ENCODE data around the gene KCNIP1. TPM values are rescaled to one million over a fixed set of nuclear protein-coding genes. Genes with fewer than 3 reads are reported as not detected.

KCNIP1 gene
- total and polyA plus RNA-seq, 10 of the 15 experiments (the other 5 are each of a cell fraction or from before 2014, with no cell fraction given), result not detected

GRCh38 chr5:170562166-170562874 is 58.5 kb downstream of the KCNIP1 start (continued):
- TF ChIP-seq CUX1 (IDR thresholded peaks at IDR 0.05; ENCODE audit: insufficient replicate concordance, low read depth, low read length), result no peak

GRCh38 chr5:170562875-170563228 is 59.0 kb downstream of the KCNIP1 start:
- POLR2A ChIA-PET, result no interaction called here
- in situ Hi-C loops (cut with MboI) (no loop called here), intact Hi-C loops (cut with micrococcal nuclease; ENCODE audit: unreplicated experiment) (no loop called here)
- Histone ChIP-seq H3K27me3 (replicated peaks in 1 of 2; ENCODE audit: control insufficient read depth in 2 of 2, insufficient read depth in 2 of 2, low read length in 1 of 2) (peaks cover 0 to 5% of the 10 kb centered on the region in 2 experiments; a peak in 3 of 4 replicates), H2AFZ (ENCODE audit: control insufficient read depth, low read depth, low read length) (no peak overlapping the region), H4K20me1 (ENCODE audit: control insufficient read depth, insufficient read depth) (no peaks in the 10 kb centered on the region), H3K4me3 (no peak overlapping the region), H3K9ac (ENCODE audit: control insufficient read depth, insufficient read depth, low read length) (no peak overlapping the region), H3K36me3 (ENCODE audit: control insufficient read depth in 2 of 2, insufficient read depth in 2 of 2, low read length in 1 of 2) (no peaks in the 10 kb centered on the region), H3K27ac (ENCODE audit: control insufficient read depth, insufficient read depth) (no peak overlapping the region), H3K4me1 (ENCODE audit: control insufficient read depth, insufficient read depth, low read length) (no peaks in the 10 kb centered on the region), H3K79me2 (ENCODE audit: control insufficient read depth, insufficient read depth, low read length) (no peaks in the 10 kb centered on the region), H3K9me3 (replicated peaks; ENCODE audit: control insufficient read depth, insufficient read depth, low read length) (no peaks in the 10 kb centered on the region), H3K4me2 (ENCODE audit: control insufficient read depth, insufficient read depth) (no peak overlapping the region)
- FAIRE-seq (no peak), ATAC-seq (no peak), DNase-seq (ENCODE audit: low read depth, low spot score) (no peak)
- CTCF ChIA-PET, result no interaction called here
- RAD21 ChIA-PET (ENCODE audit: unreplicated experiment), result no interaction called here
- SMC1A ChIA-PET (ENCODE audit: uncharacterized antibody, unreplicated experiment), result no interaction called here
- 14% methylated on average over 4 of the region's 4 CpGs for WGBS (ENCODE audit: insufficient coverage, insufficient replicate concordance, low lambda C conversion rate, missing lambda C conversion rate)
- no TSS peak for BruUV-seq (replicated peaks)
- TF ChIP-seq E4F1 (IDR thresholded peaks at IDR 0.05; ENCODE audit: borderline replicate concordance, partially characterized antibody) (no peak), FOXM1 (IDR thresholded peaks at IDR 0.05; ENCODE audit: low read depth, low read length) (no peak), STAT1 (conservative IDR thresholded peaks at IDR 0.05) (no peak), TCF12 (IDR thresholded peaks at IDR 0.05; ENCODE audit: low read depth, low read length) (no peak), TBL1XR1 (IDR thresholded peaks at IDR 0.05; ENCODE audit: low read depth, low read length) (no peak), KDM1A (IDR thresholded peaks at IDR 0.05; ENCODE audit: borderline replicate concordance) (no peak), NKRF (conservative IDR thresholded peaks at IDR 0.05) (no peak), BCL3 (IDR thresholded peaks at IDR 0.05; ENCODE audit: borderline replicate concordance, insufficient read depth, low read depth, low read length, poor library complexity, severe bottlenecking) (no peak), HDGF (IDR thresholded peaks at IDR 0.05) (no peak), RAD21 (IDR thresholded peaks at IDR 0.05; ENCODE audit: insufficient read depth, low read depth, low read length) (no peak)

All from GM12878 (cell line).